KMS-11 (cell line): ENCODE measurements around the gene AUTS2.

Source experiments
- H2AFZ ChIP-seq: fragments of 200-600 bp; sonication (generic); 2 replicates; pipeline ENCODE4 v1.6.1; 2016; ENCODE audit warnings: antibody characterized with exemption, mixed run types, low read depth
- H3K27ac ChIP-seq: fragments of 200-600 bp; sonication (generic); 2 replicates; pipeline ENCODE4 v1.6.1; 2016; ENCODE audit warnings: mild to moderate bottlenecking, mixed run types
- H3K27me3 ChIP-seq: fragments of 200-600 bp; sonication (generic); 2 replicates; pipeline ENCODE4 v1.6.1; 2017; ENCODE audit warnings: mild to moderate bottlenecking, low read depth, mixed run types, moderate library complexity; ENCODE audit not compliant: insufficient read depth
- H3K36me3 ChIP-seq: fragments of 200-600 bp; sonication (generic); 2 replicates; pipeline ENCODE4 v1.6.1; 2017; ENCODE audit warnings: mild to moderate bottlenecking, mixed run types; ENCODE audit not compliant: insufficient read depth
- H3K4me1 ChIP-seq: fragments of 200-600 bp; sonication (generic); 2 replicates; pipeline ENCODE4 v1.6.1; 2016; ENCODE audit warnings: mild to moderate bottlenecking, low read depth, mixed run types; ENCODE audit not compliant: poor library complexity, severe bottlenecking
- H3K4me2 ChIP-seq: fragments of 200-600 bp; sonication (generic); 2 replicates; pipeline ENCODE4 v1.7.0; 2016; ENCODE audit warnings: mild to moderate bottlenecking, mixed run types
- H3K4me3 ChIP-seq: fragments of 200-600 bp; sonication (generic); IDR thresholded peaks from 2 replicates; pipeline ENCODE4 v1.6.1; 2017; ENCODE audit warnings: low read depth, low read length, mixed read lengths; ENCODE audit not compliant: insufficient read depth
- H3K79me2 ChIP-seq: fragments of 200-600 bp; sonication (generic); 2 replicates; pipeline ENCODE4 v1.6.1; 2016; ENCODE audit warnings: low read depth, mixed run types; ENCODE audit not compliant: insufficient read depth
- H3K9ac ChIP-seq: fragments of 200-600 bp; sonication (generic); 2 replicates; pipeline ENCODE4 v1.6.1; 2016; ENCODE audit warnings: mild to moderate bottlenecking, mixed run types
- H4K20me1 ChIP-seq: fragments of 200-600 bp; sonication (generic); 2 replicates; pipeline ENCODE4 v1.6.1; 2016; ENCODE audit warnings: mild to moderate bottlenecking, mixed run types; ENCODE audit not compliant: insufficient read depth
- TF ChIP-seq, protein P1 (sequence below): fragments of 200-600 bp; sonication (generic); conservative IDR thresholded peaks from 2 replicates; pipeline ENCODE4 v1.6.1; 2017; ENCODE audit warnings: low read depth, mild to moderate bottlenecking, antibody characterized with exemption, low read length, moderate library complexity, mixed read lengths

Gene AUTS2

DNA sequence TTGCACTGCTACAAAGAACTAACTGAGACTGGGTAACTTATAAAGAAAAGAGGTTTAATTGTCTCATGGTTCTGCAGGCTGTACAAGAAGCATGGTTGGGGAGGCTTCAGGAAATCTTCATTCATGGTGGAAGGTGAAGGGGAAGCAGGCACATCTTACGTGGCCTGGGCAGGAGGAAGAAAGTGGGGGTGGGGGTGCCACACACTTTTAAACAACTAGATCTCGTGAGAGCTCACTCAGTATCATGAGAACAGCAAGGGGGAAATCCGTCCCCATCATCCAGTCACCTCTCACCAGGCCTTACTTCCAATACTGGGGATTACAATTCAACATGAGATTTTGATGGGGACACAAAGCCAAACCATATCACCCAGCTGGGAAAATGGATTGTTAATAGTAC is 281.7 kb downstream of the AUTS2 start:
- no peaks in the 10 kb centered on the region for H3K79me2 ChIP-seq
- no peak overlapping the region for H3K4me3 ChIP-seq
- H3K27ac ChIP-seq: no peak overlapping the region
- H3K9ac ChIP-seq: no peak overlapping the region
- H3K4me2 ChIP-seq: no peak overlapping the region
- H3K27me3 ChIP-seq: no peaks in the 10 kb centered on the region
- H2AFZ ChIP-seq: no peak overlapping the region
- H4K20me1 ChIP-seq: no peaks in the 10 kb centered on the region
- H3K36me3 ChIP-seq: no peaks in the 10 kb centered on the region
- TF ChIP-seq, protein P1, sequence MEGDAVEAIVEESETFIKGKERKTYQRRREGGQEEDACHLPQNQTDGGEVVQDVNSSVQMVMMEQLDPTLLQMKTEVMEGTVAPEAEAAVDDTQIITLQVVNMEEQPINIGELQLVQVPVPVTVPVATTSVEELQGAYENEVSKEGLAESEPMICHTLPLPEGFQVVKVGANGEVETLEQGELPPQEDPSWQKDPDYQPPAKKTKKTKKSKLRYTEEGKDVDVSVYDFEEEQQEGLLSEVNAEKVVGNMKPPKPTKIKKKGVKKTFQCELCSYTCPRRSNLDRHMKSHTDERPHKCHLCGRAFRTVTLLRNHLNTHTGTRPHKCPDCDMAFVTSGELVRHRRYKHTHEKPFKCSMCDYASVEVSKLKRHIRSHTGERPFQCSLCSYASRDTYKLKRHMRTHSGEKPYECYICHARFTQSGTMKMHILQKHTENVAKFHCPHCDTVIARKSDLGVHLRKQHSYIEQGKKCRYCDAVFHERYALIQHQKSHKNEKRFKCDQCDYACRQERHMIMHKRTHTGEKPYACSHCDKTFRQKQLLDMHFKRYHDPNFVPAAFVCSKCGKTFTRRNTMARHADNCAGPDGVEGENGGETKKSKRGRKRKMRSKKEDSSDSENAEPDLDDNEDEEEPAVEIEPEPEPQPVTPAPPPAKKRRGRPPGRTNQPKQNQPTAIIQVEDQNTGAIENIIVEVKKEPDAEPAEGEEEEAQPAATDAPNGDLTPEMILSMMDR: no peak
- no peaks in the 10 kb centered on the region for H3K4me1 ChIP-seq

DNA sequence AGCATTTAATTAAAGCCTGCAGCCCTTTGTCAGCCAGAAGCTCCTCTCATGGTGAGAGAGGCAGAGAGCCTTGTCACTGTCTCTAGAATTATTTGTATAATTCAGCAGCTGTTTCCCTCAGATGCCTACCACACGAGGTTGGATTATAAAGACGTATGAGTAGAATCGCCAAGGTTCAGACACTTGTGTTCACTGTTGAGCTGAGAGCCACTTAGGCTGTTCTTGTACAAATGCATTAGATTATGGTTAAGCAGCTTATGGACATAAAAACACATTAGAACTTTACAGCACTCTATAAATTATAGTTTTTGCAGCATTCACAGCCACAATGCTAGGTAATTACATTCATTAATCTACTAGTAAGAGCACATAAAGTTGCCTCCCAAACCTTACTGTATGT is 282.6 kb downstream of the AUTS2 start:
- Histone ChIP-seq H2AFZ (no peak overlapping the region), H4K20me1 (no peaks in the 10 kb centered on the region)

DNA sequence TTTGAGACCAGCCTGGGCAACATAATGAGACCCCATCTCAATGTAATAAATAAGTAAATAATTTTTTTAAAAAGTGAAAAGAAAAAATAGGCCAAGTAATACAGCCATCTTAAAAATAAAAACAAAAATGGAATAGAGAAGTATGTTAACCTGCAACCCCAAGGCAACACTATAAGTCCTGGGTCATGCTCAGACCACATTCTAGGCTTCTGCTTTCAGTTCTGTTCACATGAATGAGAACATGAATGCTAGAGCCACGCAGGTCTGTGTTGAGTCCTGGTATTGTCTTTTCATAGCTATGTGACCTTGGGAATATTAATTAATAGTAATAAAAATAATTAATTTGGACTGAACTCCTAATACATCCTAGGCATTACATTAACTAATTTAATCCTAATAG is 284.0 kb downstream of the AUTS2 start:
- Histone ChIP-seq H3K27me3 (no peaks in the 10 kb centered on the region), H2AFZ (no peak overlapping the region), H4K20me1 (no peaks in the 10 kb centered on the region), H3K4me3 (no peak overlapping the region), H3K9ac (no peak overlapping the region), H3K4me2 (no peak overlapping the region), H3K36me3 (no peaks in the 10 kb centered on the region), H3K4me1 (no peaks in the 10 kb centered on the region), H3K79me2 (no peaks in the 10 kb centered on the region), H3K27ac (no peak overlapping the region)
- TF ChIP-seq, protein P1: no peak

More for the DNA sequence above, 282.6 kb downstream of the AUTS2 start:
- Histone ChIP-seq H3K27ac (no peak overlapping the region), H3K27me3 (no peaks in the 10 kb centered on the region), H3K36me3 (no peaks in the 10 kb centered on the region), H3K4me2 (no peak overlapping the region), H3K4me3 (no peak overlapping the region), H3K4me1 (no peaks in the 10 kb centered on the region), H3K79me2 (no peaks in the 10 kb centered on the region), H3K9ac (no peak overlapping the region)
- TF ChIP-seq, protein P1: no peak

DNA sequence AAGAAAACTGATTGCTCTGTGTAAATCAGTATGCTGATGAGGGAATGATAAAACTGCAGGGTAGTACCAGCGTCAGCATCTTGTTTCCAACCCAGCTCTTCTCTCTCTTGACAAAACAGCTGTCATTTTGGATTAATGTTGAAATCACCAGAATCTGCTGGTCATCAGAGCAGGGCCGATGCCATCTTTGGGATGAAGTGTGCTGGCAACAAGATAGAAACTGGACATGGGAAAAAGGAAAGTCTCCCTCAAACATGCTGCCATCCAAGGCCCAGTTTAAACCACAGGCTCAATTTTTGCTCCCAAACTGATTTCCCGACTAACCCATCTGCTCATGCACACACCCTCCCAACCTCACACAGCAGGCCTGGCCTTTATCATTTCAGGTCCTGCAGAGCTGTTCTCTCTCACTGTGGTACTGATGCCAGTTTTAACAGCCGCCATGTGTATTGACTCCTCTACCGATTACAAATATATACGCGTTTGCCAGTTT is 285.2 kb downstream of the AUTS2 start:
- Histone ChIP-seq H3K79me2 (no peaks in the 10 kb centered on the region), H3K9ac (no peak overlapping the region), H3K27ac (no peak overlapping the region), H3K27me3 (no peaks in the 10 kb centered on the region), H3K4me2 (no peak overlapping the region), H3K4me3 (no peak overlapping the region), H2AFZ (no peak overlapping the region), H3K4me1 (no peaks in the 10 kb centered on the region), H4K20me1 (no peaks in the 10 kb centered on the region), H3K36me3 (no peaks in the 10 kb centered on the region)
- TF ChIP-seq, protein P1: no peak

DNA sequence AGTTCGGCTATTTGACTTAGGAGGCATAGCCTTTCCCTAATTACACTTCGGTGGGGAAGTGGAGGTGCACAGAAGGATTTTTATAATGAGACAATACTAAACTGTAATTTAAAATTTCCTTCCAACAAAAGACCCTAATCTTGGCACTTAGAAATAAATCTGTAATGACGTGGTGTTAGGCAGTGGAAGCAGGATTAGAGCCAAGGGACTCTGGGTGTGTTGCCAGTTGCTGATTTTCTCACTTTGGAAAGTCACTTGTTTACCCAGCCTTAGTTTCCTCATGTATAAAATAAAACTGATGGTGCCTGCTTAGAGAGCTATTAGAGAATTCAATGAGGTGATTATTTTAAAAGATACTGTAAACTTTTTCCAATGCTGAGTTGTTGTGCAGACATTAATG is 287.2 kb downstream of the AUTS2 start:
- H3K9ac ChIP-seq: no peak overlapping the region
- no peak overlapping the region for H3K4me2 ChIP-seq
- no peak overlapping the region for H2AFZ ChIP-seq
- no peaks in the 10 kb centered on the region for H3K79me2 ChIP-seq
- TF ChIP-seq, protein P1: no peak
- no peaks in the 10 kb centered on the region for H3K36me3 ChIP-seq
- no peaks in the 10 kb centered on the region for H3K27me3 ChIP-seq
- H3K27ac ChIP-seq: no peak overlapping the region
- no peaks in the 10 kb centered on the region for H4K20me1 ChIP-seq
- H3K4me1 ChIP-seq: no peaks in the 10 kb centered on the region
- H3K4me3 ChIP-seq: no peak overlapping the region
